CD4-positive, alpha-beta T cell treated with Interleukin-6 for 4 hours (primary cell): Measurements from ENCODE around the gene SLC45A2.
"Not testable (repeated sequence)": the region's sequence is repeated elsewhere in the genome, so short reads cannot be mapped to it uniquely, and the experiment has no call there.

ENCODE experiments used
- DNase-seq: peaks from one replicate; pipeline ENCODE4 v3.0.0-alpha.2; 2020; ENCODE audit warnings: mixed read lengths

The SLC45A2 gene

GRCh38 chr5:33914844-33915243 is 69.6 kb downstream of the SLC45A2 start:
- DNase-seq = not testable (repeated sequence)

GRCh38 chr5:33906248-33906647 is 78.2 kb downstream of the SLC45A2 start:
- DNase-seq = not testable (repeated sequence)

- no peak for DNase-seq
These were observed 79.1 kb downstream of the SLC45A2 start for GRCh38 chr5:33905381-33905780.

- DNase-seq = no peak
These were observed 81.4 kb downstream of the SLC45A2 start for GRCh38 chr5:33903118-33903517.

- DNase-seq = no peak
These were observed 83.3 kb downstream of the SLC45A2 start for GRCh38 chr5:33901156-33901555.
